HG02884 (cell line): ENCODE measurements around the gene B3GALT6.
"Not testable (repeated sequence)": the region's sequence is repeated elsewhere in the genome, so short reads cannot be mapped to it uniquely, and the experiment has no call there.

Experiments used
- ATAC-seq: cut with Tn5 transposase; IDR thresholded peaks from one replicate; pipeline ENCODE4 v1.9.1; 2021; ENCODE audit warnings: mild to moderate bottlenecking, moderate library complexity; ENCODE audit not compliant: unreplicated experiment

Gene B3GALT6

DNA sequence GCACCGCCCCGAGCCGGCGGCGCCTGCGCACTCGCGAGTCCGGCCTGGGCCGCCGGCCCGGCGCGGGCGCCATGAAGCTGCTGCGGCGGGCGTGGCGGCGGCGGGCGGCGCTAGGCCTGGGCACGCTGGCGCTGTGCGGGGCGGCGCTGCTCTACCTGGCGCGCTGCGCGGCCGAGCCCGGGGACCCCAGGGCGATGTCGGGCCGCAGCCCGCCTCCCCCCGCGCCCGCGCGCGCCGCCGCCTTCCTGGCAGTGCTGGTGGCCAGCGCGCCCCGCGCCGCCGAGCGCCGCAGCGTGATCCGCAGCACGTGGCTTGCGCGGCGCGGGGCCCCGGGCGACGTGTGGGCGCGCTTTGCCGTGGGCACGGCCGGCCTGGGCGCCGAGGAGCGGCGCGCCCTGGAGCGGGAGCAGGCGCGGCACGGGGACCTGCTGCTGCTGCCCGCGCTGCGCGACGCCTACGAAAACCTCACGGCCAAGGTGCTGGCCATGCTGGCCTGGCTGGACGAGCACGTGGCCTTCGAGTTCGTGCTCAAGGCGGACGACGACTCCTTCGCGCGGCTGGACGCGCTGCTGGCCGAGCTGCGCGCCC is at the start of gene B3GALT6:
Gene B3GALT6 (plus strand): TSS at position 30 of the 588 bp plus-strand sequence. CDS start 42 bp downstream, at position 72.
- no peak for ATAC-seq

DNA sequence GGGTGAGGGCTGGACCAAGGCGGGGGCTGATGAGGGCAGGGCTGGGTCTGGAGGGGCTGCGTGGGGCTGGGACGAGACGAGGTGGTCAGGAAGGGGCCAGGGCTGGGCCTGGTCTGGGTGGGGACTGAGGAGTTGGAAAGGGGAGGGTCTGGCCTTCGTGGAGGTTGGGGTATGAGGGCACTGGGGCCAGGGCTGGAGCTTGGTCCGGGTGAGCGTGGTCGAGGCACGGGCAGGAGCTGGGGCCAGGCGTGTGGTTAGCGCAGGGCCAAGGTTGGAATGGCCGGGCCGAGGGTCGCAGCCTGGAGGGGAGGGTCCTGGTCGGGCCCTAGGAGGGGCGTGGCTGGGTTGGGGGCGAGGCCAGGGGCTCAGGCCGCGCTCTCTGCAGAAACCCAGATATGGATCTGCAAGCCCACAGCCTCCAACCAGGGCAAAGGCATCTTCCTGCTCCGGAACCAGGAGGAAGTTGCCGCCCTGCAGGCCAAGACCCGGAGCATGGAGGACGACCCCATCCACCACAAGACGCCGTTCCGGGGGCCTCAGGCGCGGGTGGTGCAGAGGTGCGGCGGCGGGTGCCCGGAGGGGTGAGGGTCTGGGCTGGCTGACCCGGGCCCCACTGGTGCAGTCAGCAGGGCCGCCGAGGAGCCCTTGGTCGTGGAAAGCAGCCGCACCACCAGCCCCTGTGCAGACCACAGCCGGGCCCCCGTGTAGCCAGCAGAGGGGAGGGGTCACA is 49.4 kb upstream of the B3GALT6 start:
- no peak for ATAC-seq

GRCh38 chr1:1183221-1183747 is 48.8 kb upstream of the B3GALT6 start:
- no peak for ATAC-seq

- no peak for ATAC-seq
Observed at GRCh38 chr1:1183833-1184775, 47.9 kb upstream of the B3GALT6 start.

DNA sequence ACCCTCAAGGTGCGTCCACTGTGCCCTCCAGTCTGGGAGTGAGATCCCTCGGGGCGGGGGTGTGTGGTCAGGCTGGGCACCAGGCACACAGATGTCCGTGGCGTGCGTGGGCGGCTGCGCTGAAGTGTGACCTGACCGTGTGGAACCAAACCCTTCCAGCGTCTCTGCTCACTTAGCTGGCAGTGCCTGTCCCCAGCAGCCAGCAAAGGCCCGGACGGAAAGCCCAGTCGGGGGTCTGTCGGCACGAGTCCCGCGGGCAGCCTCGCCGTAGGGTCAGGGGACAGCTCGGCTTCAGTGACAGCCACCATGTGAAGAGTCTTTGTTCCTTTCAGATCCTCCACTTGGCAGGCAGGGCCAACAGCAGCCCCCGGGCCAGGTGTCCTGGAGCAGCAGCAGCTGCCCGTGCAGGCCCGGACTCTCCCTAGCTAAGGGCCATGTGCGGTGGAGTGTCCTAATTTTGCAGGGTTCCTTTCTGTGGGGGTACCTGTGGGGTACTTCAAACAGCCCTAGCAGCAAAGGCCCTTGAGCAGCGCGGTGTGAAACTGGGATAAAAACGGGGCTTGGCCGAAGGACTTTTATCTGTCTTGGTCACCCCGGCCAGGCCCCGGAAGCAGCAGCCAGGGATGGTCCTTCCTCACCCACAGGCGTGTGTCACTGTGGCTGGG is 46.8 kb upstream of the B3GALT6 start:
- ATAC-seq, result no peak

DNA sequence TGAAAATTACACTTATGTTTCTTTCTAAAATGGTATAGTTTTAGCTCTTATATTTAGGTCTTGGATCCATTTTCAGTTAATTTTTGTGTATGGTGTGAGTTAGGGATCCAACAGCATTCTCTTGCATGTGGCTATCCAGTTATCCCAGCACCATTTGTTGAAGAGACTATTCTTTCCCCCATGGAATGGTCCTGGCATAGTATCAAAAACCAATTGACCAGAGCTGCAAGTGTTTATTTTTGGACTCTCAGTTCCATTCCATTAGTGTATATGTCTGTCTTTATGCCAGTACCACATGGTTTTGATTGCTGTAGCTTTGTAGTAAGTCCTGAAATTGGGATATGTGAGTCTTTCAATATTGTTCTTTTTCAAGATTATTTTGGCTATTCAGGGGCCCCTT is 44.1 kb upstream of the B3GALT6 start:
- ATAC-seq, result no peak

DNA sequence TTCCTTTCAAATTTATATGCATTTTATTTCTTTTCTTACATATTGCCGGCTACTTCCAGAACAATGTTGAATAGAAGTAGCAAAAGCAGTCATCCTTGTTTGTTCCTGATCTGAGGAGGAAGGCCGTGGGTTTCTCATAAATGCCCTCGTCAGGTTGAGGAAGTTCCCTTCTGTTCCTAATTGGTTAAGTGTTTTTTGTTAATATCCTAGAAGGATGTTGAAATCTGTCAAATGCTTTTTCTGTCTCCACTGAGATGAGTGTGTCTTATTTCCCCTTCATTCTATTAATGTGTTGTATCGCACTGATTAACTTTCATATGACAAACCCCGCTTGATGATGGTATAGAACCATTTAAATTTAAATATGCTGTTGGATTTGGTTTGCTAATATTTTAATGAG is 42.9 kb upstream of the B3GALT6 start:
- ATAC-seq, result no peak

DNA sequence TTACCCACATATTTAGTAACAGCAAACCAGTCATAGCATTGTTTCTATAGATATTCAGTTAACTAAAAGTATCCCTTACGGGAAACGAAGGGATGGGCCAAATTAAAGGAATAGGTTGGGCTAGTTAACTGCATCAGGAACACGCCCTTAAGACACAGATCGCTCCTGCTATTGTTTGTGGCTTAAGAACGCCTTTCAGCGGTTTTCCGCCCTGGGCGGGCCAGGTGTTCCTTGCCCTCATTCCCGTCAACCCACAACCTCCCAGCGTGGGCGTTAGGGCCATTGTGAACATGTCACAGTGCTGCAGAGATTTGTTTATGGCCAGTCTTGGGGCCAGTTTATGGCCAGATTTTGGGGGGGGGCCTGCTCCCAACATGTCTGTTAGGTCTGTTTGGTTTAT is 40.3 kb upstream of the B3GALT6 start:
- ATAC-seq, result no peak

- no peak for ATAC-seq
Observed at GRCh38 chr1:1194723-1195122, 37.3 kb upstream of the B3GALT6 start.

- ATAC-seq, result not testable (repeated sequence)
Observed at GRCh38 chr1:1195726-1196125, 36.3 kb upstream of the B3GALT6 start.

- no peak for ATAC-seq
Observed at GRCh38 chr1:1196431-1197187, 35.4 kb upstream of the B3GALT6 start.

- no peak for ATAC-seq
Observed at GRCh38 chr1:1197188-1197500, 34.9 kb upstream of the B3GALT6 start.

GRCh38 chr1:1197551-1198422 is 34.2 kb upstream of the B3GALT6 start:
- ATAC-seq, result no peak

DNA sequence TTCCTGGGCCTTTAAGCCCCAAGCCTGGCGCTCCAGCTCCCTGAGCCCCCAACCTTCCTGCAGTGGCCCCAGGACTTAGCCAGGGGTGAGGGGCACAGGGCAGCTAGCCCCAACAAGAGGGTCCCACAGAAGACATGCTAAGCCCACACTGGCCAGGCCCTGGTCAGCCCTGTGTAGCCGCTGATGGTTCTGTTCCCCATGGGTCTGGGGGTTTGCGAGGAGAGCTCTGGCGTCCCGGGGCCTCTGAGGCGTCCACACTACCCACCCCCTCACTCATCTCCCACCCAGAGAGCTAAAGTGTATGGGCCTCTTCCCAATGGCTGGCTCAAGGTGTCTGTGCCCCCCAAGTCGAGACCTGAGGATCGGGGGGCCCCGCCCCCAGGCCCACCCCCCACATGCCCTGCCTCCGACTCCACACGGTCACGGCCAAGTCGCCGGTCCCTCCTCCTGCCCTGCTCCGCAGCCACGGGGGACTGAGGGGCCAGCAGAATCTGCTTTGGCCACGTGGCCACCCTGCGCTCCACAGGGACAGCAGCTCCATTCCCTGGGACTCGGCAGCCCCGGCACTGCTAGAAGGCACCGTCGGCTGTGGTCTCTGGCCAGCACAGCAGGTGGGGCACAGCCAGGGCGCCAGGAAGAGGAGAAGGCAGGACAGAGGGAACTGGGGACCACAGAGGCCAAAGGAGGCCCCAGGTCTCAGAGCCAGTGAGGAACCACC is 33.5 kb upstream of the B3GALT6 start:
- ATAC-seq, result no peak

- ATAC-seq, result no peak
Observed at GRCh38 chr1:1199141-1199960, 32.7 kb upstream of the B3GALT6 start.

GRCh38 chr1:1199961-1200875 is 31.8 kb upstream of the B3GALT6 start:
- no peak for ATAC-seq
